Endothelial cell of umbilical vein (primary cell): Measurements from ENCODE around the gene NUTM2G.
A peak's percentile ranks its signal among the peaks of the same experiment; 100 is the strongest.

Experiments used
- CTCF ChIP-seq, 2 donors: IDR thresholded peaks; 1 replicate in 1 of 2; 2 replicates in 1 of 2; pipeline ENCODE4 v1.5.1; 2011; ENCODE audit warnings: low read length in 2 of 2, mild to moderate bottlenecking in 2 of 2, moderate library complexity in 2 of 2, control low read depth in 1 of 2, inconsistent platforms in 1 of 2, low read depth in 1 of 2; ENCODE audit not compliant: insufficient read depth in 1 of 2; ENCODE audit errors: extremely low read depth in 1 of 2
- EZH2 ChIP-seq: IDR thresholded peaks from 2 replicates; pipeline ENCODE4 v1.6.1; 2012; ENCODE audit warnings: borderline replicate concordance, low read depth, mild to moderate bottlenecking, moderate library complexity, low read length, inconsistent platforms; ENCODE audit not compliant: severe bottlenecking
- MYC ChIP-seq: IDR thresholded peaks from one replicate; pipeline ENCODE4 v1.6.1; 2011; ENCODE audit warnings: mild to moderate bottlenecking, low read depth, low read length
- POLR2A ChIP-seq: IDR thresholded peaks from 2 replicates; pipeline ENCODE4 v1.6.1; 2012; ENCODE audit warnings: low read depth, mild to moderate bottlenecking, control low read depth, low read length
- POLR2AphosphoS5 ChIP-seq: IDR thresholded peaks from 2 replicates; pipeline ENCODE4 v1.6.1; 2012; ENCODE audit warnings: low read depth, mild to moderate bottlenecking, control low read depth, low read length, moderate library complexity; ENCODE audit not compliant: insufficient read depth

GRCh38 chr9:96884443-96884842 is 44.2 kb upstream of the NUTM2G start:
- TF ChIP-seq CTCF (IDR thresholded peaks at IDR 0.05; ENCODE audit: extremely low read depth in 1 of 2, insufficient read depth in 1 of 2, low read depth in 1 of 2, low read length in 2 of 2) (no peak), POLR2A (no peak), POLR2AphosphoS5 (peak; percentile 70), EZH2 (no peak), MYC (no peak)
